ENCODE data around the gene NRXN3.

NRXN3 gene

GRCh38 chr14:79543348-79543747 lies 1373.2 kb downstream of the NRXN3 start:
- DNase-seq (ENCODE audit: low spot score): no peak

DNA sequence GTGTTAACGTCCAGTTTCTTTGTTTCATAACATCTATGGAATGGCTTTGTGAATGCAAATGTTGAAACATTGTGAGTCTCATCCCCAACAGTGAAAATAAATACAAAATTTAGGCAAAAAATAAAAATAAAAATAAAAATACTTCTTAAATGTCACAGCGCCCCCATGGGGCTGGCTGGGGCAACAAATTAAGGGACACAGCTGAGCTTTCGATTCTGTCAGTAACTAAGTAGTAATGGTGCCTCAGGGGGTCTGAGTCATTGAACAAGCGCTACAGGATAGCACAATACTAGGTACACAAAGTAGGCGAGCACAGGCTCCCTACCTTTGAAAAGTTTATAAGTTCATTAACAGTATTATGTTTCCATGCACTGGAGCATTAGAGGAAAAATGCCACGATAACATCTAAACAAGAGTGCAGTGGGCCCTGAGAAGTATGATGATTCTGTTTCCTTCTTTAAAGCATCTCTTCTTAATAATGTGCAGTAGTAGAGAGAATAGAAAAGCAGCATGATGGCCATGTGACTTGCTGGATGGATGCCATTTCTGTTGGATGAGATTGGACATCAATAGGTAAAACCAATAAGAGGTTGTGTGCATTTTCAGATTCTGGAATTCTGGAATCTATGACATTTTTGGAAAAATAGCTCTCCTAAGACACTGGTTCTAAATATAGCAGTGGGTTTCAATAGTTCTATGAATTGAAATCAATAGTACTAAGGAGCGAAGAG lies 1374.0 kb downstream of the NRXN3 start:
- DNase-seq (ENCODE audit: low spot score): no peak

- DNase-seq (ENCODE audit: low spot score): no peak
Measured at GRCh38 chr14:79544698-79545070, 1374.5 kb downstream of the NRXN3 start.

GRCh38 chr14:79548836-79549235 lies 1378.7 kb downstream of the NRXN3 start:
- no peak for DNase-seq (ENCODE audit: low spot score)

DNA sequence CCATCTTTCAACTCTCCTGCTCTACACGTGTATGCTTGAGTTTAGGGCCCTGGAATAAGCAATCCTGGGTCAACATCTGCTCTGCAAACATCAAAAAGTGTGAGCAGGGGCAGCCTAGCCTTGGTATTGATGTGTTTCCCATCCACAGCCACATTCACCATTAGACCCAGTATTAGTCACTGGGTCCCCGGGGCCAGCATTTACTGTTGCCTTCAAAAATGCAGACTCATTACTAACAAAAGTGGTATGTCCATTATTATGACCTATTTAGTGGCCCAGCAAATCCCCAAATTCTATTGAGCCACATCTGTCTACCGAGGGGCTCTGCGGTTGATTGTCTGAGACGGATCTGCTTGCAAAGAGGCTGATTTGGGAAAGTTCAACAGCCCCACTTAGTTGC lies 1379.3 kb downstream of the NRXN3 start:
- DNase-seq (ENCODE audit: low spot score): no peak

GRCh38 chr14:79551523-79551922 lies 1381.3 kb downstream of the NRXN3 start:
- no peak for DNase-seq (ENCODE audit: low spot score)

- DNase-seq (ENCODE audit: low spot score): no peak
Measured at GRCh38 chr14:79552778-79553177, 1382.6 kb downstream of the NRXN3 start.

GRCh38 chr14:79554816-79555215 lies 1384.6 kb downstream of the NRXN3 start:
- DNase-seq (ENCODE audit: low spot score): no peak

DNA sequence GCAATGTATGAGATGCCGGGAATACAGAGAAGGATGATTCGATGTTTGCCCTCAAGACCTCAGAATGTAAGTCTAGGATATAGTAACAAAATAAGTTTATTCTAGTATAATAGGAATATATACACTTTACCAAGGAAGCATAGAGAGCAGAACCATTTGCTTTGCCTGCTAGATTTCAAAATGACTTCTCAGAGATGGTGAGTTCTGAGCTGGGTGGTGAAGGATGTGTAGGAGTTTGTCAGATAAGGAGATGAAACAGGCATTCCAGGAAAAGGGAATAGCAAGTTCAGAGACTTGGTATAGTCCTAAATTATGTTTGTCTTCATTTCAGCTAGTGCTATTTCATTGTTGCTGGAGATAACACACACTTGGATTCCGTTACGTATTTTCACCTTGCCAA lies 1385.3 kb downstream of the NRXN3 start:
- no peak for DNase-seq (ENCODE audit: low spot score)

- no peak for DNase-seq (ENCODE audit: low spot score)
Measured at GRCh38 chr14:79557309-79557708, 1387.1 kb downstream of the NRXN3 start.

DNA sequence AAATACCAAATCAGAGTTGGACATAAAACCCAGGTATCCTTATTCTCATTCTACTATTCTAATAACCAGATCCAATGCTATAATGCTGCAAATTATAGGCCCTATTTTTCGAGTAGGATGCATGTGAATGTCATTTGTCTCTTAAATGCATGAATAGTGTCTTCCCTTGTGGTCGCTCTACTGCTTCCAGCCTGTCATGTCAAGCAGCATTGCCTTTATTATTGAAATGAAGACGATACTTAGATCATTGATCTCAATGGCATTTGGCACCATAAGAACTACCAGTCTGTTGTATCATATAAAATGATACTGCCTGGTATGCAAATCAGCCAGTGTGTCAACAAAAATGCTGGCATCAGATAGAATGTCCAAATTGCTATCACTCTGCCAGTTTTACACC lies 1392.0 kb downstream of the NRXN3 start:
- no peak for DNase-seq (ENCODE audit: low spot score)

GRCh38 chr14:79564371-79564770 lies 1394.2 kb downstream of the NRXN3 start:
- DNase-seq (ENCODE audit: low spot score): no peak

GRCh38 chr14:79567306-79567705 lies 1397.1 kb downstream of the NRXN3 start:
- no peak for DNase-seq (ENCODE audit: low spot score)

- DNase-seq (ENCODE audit: low spot score): no peak
Measured at GRCh38 chr14:79568594-79568993, 1398.4 kb downstream of the NRXN3 start.

- DNase-seq (ENCODE audit: low spot score): no peak
Measured at GRCh38 chr14:79569072-79569471, 1398.9 kb downstream of the NRXN3 start.

GRCh38 chr14:79570648-79571047 lies 1400.5 kb downstream of the NRXN3 start:
- no peak for DNase-seq (ENCODE audit: low spot score)

DNA sequence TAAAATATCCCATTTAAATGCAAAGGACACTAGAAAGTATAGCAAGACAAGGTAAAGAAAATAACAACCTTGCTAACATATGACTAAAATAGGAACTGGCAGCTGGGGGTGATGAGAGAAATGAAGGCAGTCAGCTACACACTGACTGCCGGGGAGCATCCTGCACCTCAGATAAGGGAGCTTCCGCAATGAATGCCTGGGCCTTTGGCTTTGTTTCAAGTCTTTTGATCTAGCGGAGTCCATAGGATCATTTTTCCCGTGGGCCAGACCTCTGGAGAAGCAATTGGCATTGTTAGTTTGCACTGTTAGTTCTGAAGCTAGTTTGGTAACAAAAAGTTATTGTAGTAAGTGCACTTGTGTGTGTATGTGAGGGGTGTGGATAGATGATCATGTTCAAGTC lies 1401.2 kb downstream of the NRXN3 start:
- DNase-seq (ENCODE audit: low spot score): no peak

DNA sequence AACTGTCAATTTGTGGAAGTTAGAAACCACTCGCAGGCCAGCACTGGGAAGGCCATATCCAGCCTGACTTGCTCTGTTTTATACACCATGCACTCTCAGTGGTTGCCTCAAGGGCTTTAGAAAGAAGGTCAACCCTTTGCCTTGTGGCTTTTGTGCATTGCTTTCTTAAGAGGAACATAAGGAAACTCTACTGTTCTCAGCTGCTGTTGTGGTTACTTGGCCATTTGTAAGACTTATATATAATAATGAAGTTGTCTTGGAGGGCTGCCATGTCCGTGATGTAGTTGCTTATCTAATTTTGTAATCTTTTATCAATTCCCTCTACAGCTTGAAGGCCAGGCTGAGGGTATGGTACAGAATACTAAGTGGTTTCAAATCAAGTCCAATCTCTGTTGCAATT lies 1403.3 kb downstream of the NRXN3 start:
- DNase-seq (ENCODE audit: low spot score): no peak

DNA sequence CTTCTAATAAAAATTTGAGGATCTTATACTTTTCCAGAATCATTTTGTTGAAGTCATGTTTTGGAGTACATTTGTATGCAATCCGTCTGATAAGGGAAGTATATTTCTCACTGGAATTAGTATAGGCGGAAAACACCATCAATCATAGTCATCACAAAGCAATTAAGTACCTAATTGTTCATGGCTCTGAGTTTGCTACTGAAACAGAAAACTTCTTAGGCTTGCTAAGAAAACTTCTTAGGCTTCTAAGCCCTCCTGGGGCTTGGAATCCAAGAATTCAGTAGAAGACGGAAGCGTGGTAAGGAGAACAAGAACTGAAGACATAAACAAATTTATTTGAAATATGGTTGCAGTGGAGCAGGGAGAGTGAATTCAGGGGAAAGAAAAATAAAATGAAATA lies 1404.9 kb downstream of the NRXN3 start:
- no peak for DNase-seq (ENCODE audit: low spot score)

DNA sequence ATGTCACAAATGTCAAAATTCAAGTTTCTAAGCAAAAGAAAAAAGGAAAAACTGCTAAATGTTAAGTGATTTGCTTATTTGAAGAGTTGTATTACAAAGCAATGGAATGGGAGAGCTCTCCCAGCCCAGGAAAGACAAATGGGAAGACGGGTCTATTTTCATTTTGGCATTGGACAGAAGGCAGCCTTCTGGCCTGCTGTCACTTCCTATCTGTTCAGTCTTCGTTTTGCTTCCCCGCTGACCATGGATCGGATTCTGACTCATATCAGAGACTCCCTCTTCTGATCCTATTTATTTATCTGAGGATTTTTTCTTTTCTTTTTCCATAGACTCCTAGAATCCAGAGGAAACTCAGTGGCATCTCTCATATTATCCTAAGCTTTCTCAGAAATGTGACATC lies 1406.3 kb downstream of the NRXN3 start:
- no peak for DNase-seq (ENCODE audit: low spot score)

DNA sequence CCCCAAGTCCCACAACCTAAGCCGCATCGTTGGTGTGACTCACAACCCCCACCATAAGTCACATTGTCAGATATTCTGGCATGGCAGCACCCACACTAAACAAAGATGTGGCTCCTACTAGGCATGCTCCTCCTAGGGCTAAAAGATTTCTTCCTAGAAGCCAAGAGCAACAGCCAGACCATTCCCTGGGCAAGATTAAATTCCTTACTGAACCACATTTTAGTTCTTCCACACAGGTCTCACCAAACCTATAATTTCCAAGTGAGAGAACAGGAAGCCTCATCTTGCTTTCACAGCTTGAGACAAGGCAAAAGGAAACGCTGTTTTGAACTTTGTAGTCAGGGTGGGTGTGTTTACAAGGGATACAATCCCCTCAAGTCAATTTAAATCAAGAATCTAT lies 1408.3 kb downstream of the NRXN3 start:
- DNase-seq (ENCODE audit: low spot score): no peak

GRCh38 chr14:79580414-79580813 lies 1410.2 kb downstream of the NRXN3 start:
- DNase-seq (ENCODE audit: low spot score): no peak

- no peak for DNase-seq (ENCODE audit: low spot score)
Measured at GRCh38 chr14:79580906-79581305, 1410.7 kb downstream of the NRXN3 start.

GRCh38 chr14:79581912-79582576 lies 1411.9 kb downstream of the NRXN3 start:
- DNase-seq (ENCODE audit: low spot score): no peak

All from germinal center (tissue), 1 donor.